K562 (cell line): Measurements from ENCODE around the gene AMH. TPM values are rescaled to one million over a fixed set of nuclear protein-coding genes. Genes with fewer than 3 reads are reported as not detected.

Experiments used
- ATAC-seq: fragments of 200-7000 bp; cut with Tn5 transposase; 3 replicates; pipeline ENCODE4 v1.9.1; 2020; ENCODE audit warnings: moderate library complexity
- BruUV-seq: library from RNA; stranded (reverse); fragments of 400-500 nt; replicated peaks from 2 replicates; lab custom pipeline; 2021; lab: Mats Ljungman, UMichigan
- CTCF ChIA-PET: fragments of 300-600 bp; formaldehyde crosslinking; extraction: SDS; loops from one replicate; lab custom pipeline; 2021; ENCODE audit warnings: low intra/inter-chr PET ratio; lab: Yijun Ruan, JAX
- POLR2A ChIA-PET: fragments of 300-600, 350-650 bp; sonication (Branson Sonifier 250); formaldehyde crosslinking; extraction: SDS; loops from one replicate; lab custom pipeline; 2021; ENCODE audit warnings: antibody characterized with exemption, inconsistent platforms; lab: Yijun Ruan, JAX
- DNase-seq, 4 experiments: peaks; one replicate each; pipeline versions ENCODE4 v3.0.0 to v3.0.0-alpha.2; 2011 to 2018; ENCODE audit warnings: low spot score in 3 of 4, mixed read lengths in 3 of 4; ENCODE audit errors: extremely low read depth in 1 of 4
- FAIRE-seq: peaks from 2 replicates; lab custom pipeline; 2011; peaks lifted over from hg19 to GRCh38; lab: Jason Lieb, UNC
- H2AFZ ChIP-seq: 2 replicates; pipeline ENCODE4 v1.6.0; 2011; ENCODE audit warnings: low read depth, low read length, control low read depth, inconsistent platforms
- H3K27ac ChIP-seq: fragments of 200-600 bp; 3 replicates; pipeline ENCODE4 v1.8.0; 2011; ENCODE audit warnings: low read depth, mild to moderate bottlenecking, control low read depth, inconsistent platforms, low read length, moderate library complexity, mixed read lengths; ENCODE audit errors: extremely low read depth
- H3K27me3 ChIP-seq, 2 experiments: fragments of 300-600 bp in 1 of 2; 2 replicates in 1 of 2; 3 replicates in 1 of 2; pipeline versions ENCODE4 v1.6.0 to v1.8.0; 2011; ENCODE audit warnings: inconsistent platforms in 2 of 2, low read length in 2 of 2, mild to moderate bottlenecking in 1 of 2, mixed read lengths in 1 of 2, moderate library complexity in 1 of 2; ENCODE audit not compliant: control insufficient read depth in 2 of 2, insufficient read depth in 2 of 2
- H3K36me3 ChIP-seq: fragments of 300-600 bp; 3 replicates; pipeline ENCODE4 v1.8.0; 2011; ENCODE audit warnings: mild to moderate bottlenecking, low read length, inconsistent platforms; ENCODE audit not compliant: control insufficient read depth, insufficient read depth
- H3K4me1 ChIP-seq, 2 experiments: fragments of 200-600 bp in 1 of 2; replicated peaks in 1 of 2; 2 replicates in 1 of 2; 3 replicates in 1 of 2; pipeline versions ENCODE4 v1.5.1 to v1.8.0; 2011; ENCODE audit warnings: inconsistent platforms in 2 of 2, low read length in 2 of 2, mild to moderate bottlenecking in 1 of 2, mixed read lengths in 1 of 2, moderate library complexity in 1 of 2; ENCODE audit not compliant: control insufficient read depth in 2 of 2, insufficient read depth in 2 of 2
- H3K4me2 ChIP-seq: 2 replicates; pipeline ENCODE4 v1.6.1; 2011; ENCODE audit warnings: low read length, control low read depth, inconsistent platforms, mixed read lengths; ENCODE audit not compliant: insufficient read depth
- H3K4me3 ChIP-seq: fragments of 200-600 bp; sonication (generic), shearing (Covaris generic); 2 replicates; pipeline ENCODE4 v1.5.1; 2016; ENCODE audit warnings: control low read depth, inconsistent platforms
- H3K79me2 ChIP-seq: fragments of 200-600 bp; 3 replicates; pipeline ENCODE4 v1.8.0; 2011; ENCODE audit warnings: low read length, inconsistent platforms; ENCODE audit not compliant: control insufficient read depth, insufficient read depth
- H3K9ac ChIP-seq, 2 experiments: 2 replicates each; pipeline versions ENCODE4 v1.6.0 to v1.6.1; 2011; ENCODE audit warnings: low read depth in 2 of 2, low read length in 2 of 2, control low read depth in 1 of 2, inconsistent platforms in 1 of 2, mild to moderate bottlenecking in 1 of 2, mixed read lengths in 1 of 2; ENCODE audit not compliant: insufficient read depth in 1 of 2
- H3K9me1 ChIP-seq: one replicate; pipeline ENCODE4 v1.6.0; 2011; ENCODE audit warnings: inconsistent platforms, mild to moderate bottlenecking, low read length, moderate library complexity; ENCODE audit not compliant: control insufficient read depth, insufficient read depth
- H3K9me3 ChIP-seq: replicated peaks from 2 replicates; pipeline ENCODE4 v1.5.1; 2011; ENCODE audit warnings: low read depth, low read length, inconsistent platforms; ENCODE audit not compliant: control insufficient read depth, insufficient read depth
- H4K20me1 ChIP-seq: replicated peaks from 2 replicates; pipeline ENCODE4 v1.6.1; 2011; ENCODE audit warnings: low read length, inconsistent platforms, mixed read lengths; ENCODE audit not compliant: control insufficient read depth, insufficient read depth
- CREBBP ChIP-seq: IDR thresholded peaks from one replicate; pipeline ENCODE4 v1.6.1; 2012; ENCODE audit warnings: low read depth, mild to moderate bottlenecking, control low read depth, inconsistent platforms, low read length
- ILK ChIP-seq: fragments of 450-650 bp; IDR thresholded peaks from 2 replicates; pipeline ENCODE4 v1.6.1; 2016; ENCODE audit warnings: missing genetic modification characterization, low read depth, mild to moderate bottlenecking, missing compliant biosample characterization, moderate library complexity, borderline replicate concordance
- KAT7 ChIP-seq: sonication (generic); formaldehyde crosslinking; IDR thresholded peaks from 2 replicates; pipeline ENCODE4 v1.8.0; 2022; ENCODE audit warnings: missing genetic modification reagents, mild to moderate bottlenecking, borderline replicate concordance
- KDM5B ChIP-seq: fragments of 200-600 bp; sonication (generic); IDR thresholded peaks from 2 replicates; pipeline ENCODE4 v1.6.1; 2012; ENCODE audit warnings: low read depth, mild to moderate bottlenecking, moderate library complexity, low read length, control low read depth, inconsistent platforms; ENCODE audit not compliant: insufficient replicate concordance
- NONO ChIP-seq, 2 experiments: fragments of 200-400 bp in 1 of 2; fragments of 450-650 bp in 1 of 2; formaldehyde crosslinking in 1 of 2; IDR thresholded peaks; 2 replicates each; pipeline ENCODE4 v1.6.1; 2017; ENCODE audit warnings: low read depth in 2 of 2, mild to moderate bottlenecking in 2 of 2, moderate library complexity in 2 of 2, low read length in 1 of 2
- NR2C2 ChIP-seq, 2 experiments: fragments of 200-800 bp in 1 of 2; sonication (Bioruptor generic) in 1 of 2; sonication (generic) in 1 of 2; formaldehyde crosslinking in 1 of 2; IDR thresholded peaks; 2 replicates each; pipeline versions ENCODE4 v1.6.1 to v1.8.0; 2016 to 2022; ENCODE audit warnings: mild to moderate bottlenecking in 1 of 2, missing compliant biosample characterization in 1 of 2, missing genetic modification characterization in 1 of 2, missing genetic modification reagents in 1 of 2
- PML ChIP-seq: IDR thresholded peaks from 2 replicates; pipeline ENCODE4 v1.6.1; 2012; ENCODE audit warnings: low read length, inconsistent platforms
- TFAP4 ChIP-seq: sonication (generic); formaldehyde crosslinking; IDR thresholded peaks from 2 replicates; pipeline ENCODE4 v1.8.0; 2022; ENCODE audit warnings: missing genetic modification reagents, mild to moderate bottlenecking, moderate library complexity, borderline replicate concordance
- ZNF384 ChIP-seq: IDR thresholded peaks from 2 replicates; pipeline ENCODE4 v1.6.1; 2012; ENCODE audit warnings: low read depth, low read length, improper control_type of control experiment
- WGBS: fragments of 100-300 bp; shearing (Covaris generic); methylation state at CpG from one replicate; pipeline ENCODE4 v1.1.6; 2016; ENCODE audit warnings: low coverage, mixed read lengths; ENCODE audit not compliant: insufficient coverage; ENCODE audit errors: missing lambda C conversion rate; 5-methylcytosine and 5-hydroxymethylcytosine counted together
- in situ Hi-C: fragments of 300-500 bp; cut with MboI; formaldehyde crosslinking; loops from 4 replicates; pipeline ENCODE4 v1.15.0; 2018; ENCODE audit warnings: inconsistent platforms, mixed read lengths
- intact Hi-C: fragments of 100-400 bp; cut with micrococcal nuclease; formaldehyde crosslinking; loops from 2 replicates; pipeline ENCODE4 v1.14.2; 2022
- polyA plus RNA-seq, 8 experiments: library from polyadenylated mRNA; depleted of rRNA in 4 of 8; stranded (reverse) in 5 of 8; unstranded in 3 of 8; fragments of >200 nt; fragmentation: Nextera tagmentation in 2 of 8; fragmentation: Illumina TruSeq in 1 of 8; extraction: Ambion mirVana in 2 of 8; extraction: Trizol in 1 of 8; gene quantifications; 2 replicates each; pipeline versions ENCODE4 v1.2.1 to v1.2.3, GENCODE V29; 2011 to 2014; ENCODE audit warnings: inconsistent platforms in 1 of 8, missing spikeins in 1 of 8
- total RNA-seq, 7 experiments: library from RNA; depleted of rRNA in 6 of 7; stranded (reverse); fragments of >200 nt in 6 of 7; fragmentation: Illumina TruSeq in 2 of 7; extraction: Trizol in 2 of 7; gene quantifications; 2 replicates each; pipeline versions ENCODE4 v1.2.1 to v1.2.3, GENCODE V29; 2011 to 2021; ENCODE audit warnings: low replicate concordance in 1 of 7
- TF ChIP-seq, protein P1 (sequence below): IDR thresholded peaks from 3 replicates; pipeline ENCODE4 v1.6.1; 2011; ENCODE audit warnings: borderline replicate concordance, mild to moderate bottlenecking, moderate library complexity; ENCODE audit not compliant: insufficient read length; ENCODE audit errors: extremely low read depth

The AMH gene
- total and polyA plus RNA-seq, 9 of the 15 experiments (the other 6 are each of a cell fraction or from before 2014, with no cell fraction given): 0.29 to 27.4 (median 2.6) TPM; not detected in 2

GRCh38 chr19:2237869-2238153, 11.3 kb upstream of the AMH start (continued):
- TF ChIP-seq TFAP4 (CRISPR knock-in tag) (0 out of 2 replicates have a peak, but pooled peaks have one; percentile 23), KDM5B (peak; percentile 18), KAT7 (CRISPR knock-in tag) (peak; percentile 82)

DNA sequence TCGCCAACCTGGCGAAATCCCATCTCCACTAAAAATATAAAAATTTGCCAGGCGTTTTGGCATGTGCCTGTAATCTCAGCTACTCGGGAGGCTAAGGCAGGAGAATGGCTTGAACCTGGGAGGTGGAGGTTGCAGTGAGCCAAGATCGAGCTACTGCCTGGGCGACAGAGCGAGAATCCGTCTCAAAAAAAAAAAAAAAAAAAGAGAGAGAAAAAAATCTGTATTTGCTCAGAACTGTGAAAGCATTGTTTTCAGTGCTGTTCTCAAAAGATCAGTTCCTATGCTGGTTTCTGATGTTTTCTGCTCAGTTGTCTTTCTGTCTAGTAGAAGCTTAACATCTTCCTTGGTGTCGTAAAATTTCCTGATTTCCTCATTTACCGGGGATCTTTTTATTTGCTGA, 9.9 kb upstream of the AMH start:
- intact Hi-C loops: no loop called here
- no peak for TF ChIP-seq CREBBP
- peak; percentile 36; the same call in 1 of the 2 replicates for TF ChIP-seq ZNF384
- TF ChIP-seq ILK (tag): no peak
- TF ChIP-seq PML: 0 out of 2 replicates have a peak, but pooled peaks have one; percentile 24
- no peak for TF ChIP-seq NR2C2 (CRISPR knock-in tag; IDR thresholded peaks at IDR 0.05)
- peak; percentile 35; the same call in 1 of the 2 replicates for TF ChIP-seq NR2C2 (tag; IDR thresholded peaks at IDR 0.05)
- TF ChIP-seq, protein P1, sequence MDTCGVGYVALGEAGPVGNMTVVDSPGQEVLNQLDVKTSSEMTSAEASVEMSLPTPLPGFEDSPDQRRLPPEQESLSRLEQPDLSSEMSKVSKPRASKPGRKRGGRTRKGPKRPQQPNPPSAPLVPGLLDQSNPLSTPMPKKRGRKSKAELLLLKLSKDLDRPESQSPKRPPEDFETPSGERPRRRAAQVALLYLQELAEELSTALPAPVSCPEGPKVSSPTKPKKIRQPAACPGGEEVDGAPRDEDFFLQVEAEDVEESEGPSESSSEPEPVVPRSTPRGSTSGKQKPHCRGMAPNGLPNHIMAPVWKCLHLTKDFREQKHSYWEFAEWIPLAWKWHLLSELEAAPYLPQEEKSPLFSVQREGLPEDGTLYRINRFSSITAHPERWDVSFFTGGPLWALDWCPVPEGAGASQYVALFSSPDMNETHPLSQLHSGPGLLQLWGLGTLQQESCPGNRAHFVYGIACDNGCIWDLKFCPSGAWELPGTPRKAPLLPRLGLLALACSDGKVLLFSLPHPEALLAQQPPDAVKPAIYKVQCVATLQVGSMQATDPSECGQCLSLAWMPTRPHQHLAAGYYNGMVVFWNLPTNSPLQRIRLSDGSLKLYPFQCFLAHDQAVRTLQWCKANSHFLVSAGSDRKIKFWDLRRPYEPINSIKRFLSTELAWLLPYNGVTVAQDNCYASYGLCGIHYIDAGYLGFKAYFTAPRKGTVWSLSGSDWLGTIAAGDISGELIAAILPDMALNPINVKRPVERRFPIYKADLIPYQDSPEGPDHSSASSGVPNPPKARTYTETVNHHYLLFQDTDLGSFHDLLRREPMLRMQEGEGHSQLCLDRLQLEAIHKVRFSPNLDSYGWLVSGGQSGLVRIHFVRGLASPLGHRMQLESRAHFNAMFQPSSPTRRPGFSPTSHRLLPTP: no peak
- TF ChIP-seq NONO (IDR thresholded peaks at IDR 0.05; ENCODE audit: low read depth in 2 of 2, low read length in 1 of 2): no peak
- TF ChIP-seq, all 486 proteins: peak for 3

More for the DNA sequence above, 9.9 kb upstream of the AMH start:
- 2% methylated on average over 9 of the region's 10 CpGs for WGBS
- BruUV-seq: no TSS peak
- Histone ChIP-seq H3K9me1 (peaks cover 19% of the 10 kb centered on the region), H4K20me1 (peaks cover 63% of the 10 kb centered on the region), H3K27ac (peak overlapping the region; percentile 66; the same call in 2 of the 3 replicates), H3K4me3 (peak overlapping the region; percentile 97), H3K4me2 (peak overlapping the region; percentile 94), H3K4me1 (peaks cover 28 to 63% of the 10 kb centered on the region in 2 experiments), H3K27me3 (no peaks in the 10 kb centered on the region), H3K36me3 (peaks cover 58% of the 10 kb centered on the region; the same call in 2 of the 3 replicates), H3K79me2 (peaks cover 95% of the 10 kb centered on the region), H3K9ac (peak overlapping the region; percentile 83 to 90), H2AFZ (no peak overlapping the region), H3K9me3 (no peaks in the 10 kb centered on the region)
- DNase-seq (no peak), FAIRE-seq (no peak), ATAC-seq (no peak)
- POLR2A ChIA-PET: interaction anchor here (1.0 to 4.8 kb wide), 9 partner anchors 10 to 142 kb away, joined by 3 to 86 read pairs (median 5); partner anchors contain the start of genes AMH, JSRP1 and PEAK3
- in situ Hi-C loops: loop anchor here (5.0 to 10.0 kb wide), 3 partner anchors 33 to 158 kb away; no protein-coding TSS in a partner anchor
- CTCF ChIA-PET: no interaction called here
